HEK293 (cell line): ENCODE data around the gene CRTAC1.

Experiments used
- CTCF ChIA-PET: fragments of 350-600 bp; formaldehyde crosslinking; extraction: SDS; loops from one replicate; lab custom pipeline; 2021; ENCODE audit warnings: antibody characterized with exemption; lab: Yijun Ruan, JAX
- POLR2A ChIA-PET: fragments of 300-600 bp; formaldehyde crosslinking; extraction: SDS; loops from one replicate; lab custom pipeline; 2020; ENCODE audit warnings: antibody characterized with exemption, inconsistent platforms; lab: Yijun Ruan, JAX
- H3K27ac ChIP-seq: fragments of 200-500 bp; sonication (Bioruptor generic); 2 replicates; pipeline ENCODE4 v1.5.1; 2014; ENCODE audit warnings: low read depth, low read length, control low read depth, inconsistent platforms; ENCODE audit errors: extremely low read depth
- H3K36me3 ChIP-seq, 2 experiments: fragments of 200-500 bp in 1 of 2; sonication (Bioruptor generic) in 1 of 2; 1 replicate in 1 of 2; 2 replicates in 1 of 2; pipeline ENCODE4 v1.5.1; 2014 to 2017; ENCODE audit warnings: inconsistent platforms in 2 of 2, low read length in 2 of 2; ENCODE audit not compliant: control insufficient read depth in 2 of 2, insufficient read depth in 1 of 2
- H3K4me1 ChIP-seq: fragments of 200-500 bp; sonication (Bioruptor generic); 2 replicates; pipeline ENCODE4 v1.5.1; 2014; ENCODE audit warnings: mild to moderate bottlenecking, low read length, inconsistent platforms; ENCODE audit not compliant: control insufficient read depth, insufficient read depth
- H3K4me3 ChIP-seq: 2 replicates; pipeline ENCODE4 v1.5.1; 2011; ENCODE audit warnings: low read depth, mild to moderate bottlenecking, control low read depth, low read length, moderate library complexity
- H3K9me3 ChIP-seq: fragments of 200-500 bp; sonication (Bioruptor generic); 2 replicates; pipeline ENCODE4 v1.5.1; 2014; ENCODE audit warnings: low read depth, low read length, inconsistent platforms; ENCODE audit not compliant: control insufficient read depth, insufficient read depth
- MZF1 ChIP-seq: fragments of 450-650 bp; formaldehyde crosslinking; IDR thresholded peaks from 2 replicates; pipeline ENCODE4 v1.5.1; 2017; ENCODE audit warnings: missing biosample characterization, missing genetic modification characterization, borderline replicate concordance
- SALL2 ChIP-seq: fragments of 450-650 bp; formaldehyde crosslinking; IDR thresholded peaks from 2 replicates; pipeline ENCODE4 v1.5.0; 2017; ENCODE audit warnings: missing biosample characterization, mild to moderate bottlenecking, missing genetic modification characterization, borderline replicate concordance
- SCRT1 ChIP-seq: fragments of 450-650 bp; formaldehyde crosslinking; IDR thresholded peaks from 2 replicates; pipeline ENCODE4 v1.5.1; 2016; ENCODE audit warnings: missing biosample characterization, missing genetic modification characterization, borderline replicate concordance
- ZBTB8A ChIP-seq: fragments of 450-650 bp; formaldehyde crosslinking; IDR thresholded peaks from 2 replicates; pipeline ENCODE4 v1.5.1; 2016; ENCODE audit warnings: missing biosample characterization, missing genetic modification characterization
- ZEB2 ChIP-seq: fragments of 450-650 bp; formaldehyde crosslinking; IDR thresholded peaks from 2 replicates; pipeline ENCODE4 v1.5.1; 2016; ENCODE audit warnings: missing biosample characterization, missing genetic modification characterization
- ZNF184 ChIP-seq: fragments of 450-650 bp; IDR thresholded peaks from 2 replicates; pipeline ENCODE4 v1.5.1; 2018; ENCODE audit warnings: missing biosample characterization, mild to moderate bottlenecking, missing genetic modification characterization
- ZNF2 ChIP-seq: fragments of 450-650 bp; formaldehyde crosslinking; IDR thresholded peaks from 2 replicates; pipeline ENCODE4 v1.5.1; 2016; ENCODE audit warnings: missing biosample characterization, missing genetic modification characterization
- ZNF239 ChIP-seq: fragments of 450-650 bp; formaldehyde crosslinking; IDR thresholded peaks from 2 replicates; pipeline ENCODE4 v1.5.1; 2016; ENCODE audit warnings: missing biosample characterization, missing genetic modification characterization
- ZNF341 ChIP-seq: fragments of 450-650 bp; formaldehyde crosslinking; IDR thresholded peaks from 2 replicates; pipeline ENCODE4; 2016; ENCODE audit warnings: low read depth, missing biosample characterization, missing genetic modification characterization
- ZNF404 ChIP-seq: fragments of 450-650 bp; formaldehyde crosslinking; IDR thresholded peaks from 2 replicates; pipeline ENCODE4 v1.5.1; 2017; ENCODE audit warnings: missing biosample characterization, missing genetic modification characterization
- ZNF530 ChIP-seq: fragments of 450-650 bp; formaldehyde crosslinking; IDR thresholded peaks from 2 replicates; pipeline ENCODE4 v1.5.1; 2016; ENCODE audit warnings: low read depth, missing biosample characterization, missing genetic modification characterization
- ZNF561 ChIP-seq: fragments of 450-650 bp; IDR thresholded peaks from 2 replicates; pipeline ENCODE4 v1.5.1; 2018; ENCODE audit warnings: missing biosample characterization, missing genetic modification characterization, borderline replicate concordance
- ZNF776 ChIP-seq: fragments of 450-650 bp; formaldehyde crosslinking; IDR thresholded peaks from 2 replicates; pipeline ENCODE4 v1.5.0; 2017; ENCODE audit warnings: missing biosample characterization, missing genetic modification characterization, borderline replicate concordance
- TF ChIP-seq, protein P1 (sequence below): fragments of 450-650 bp; formaldehyde crosslinking; IDR thresholded peaks from 2 replicates; pipeline ENCODE4 v1.5.1; 2016; ENCODE audit warnings: missing biosample characterization, missing genetic modification characterization

Gene CRTAC1

DNA sequence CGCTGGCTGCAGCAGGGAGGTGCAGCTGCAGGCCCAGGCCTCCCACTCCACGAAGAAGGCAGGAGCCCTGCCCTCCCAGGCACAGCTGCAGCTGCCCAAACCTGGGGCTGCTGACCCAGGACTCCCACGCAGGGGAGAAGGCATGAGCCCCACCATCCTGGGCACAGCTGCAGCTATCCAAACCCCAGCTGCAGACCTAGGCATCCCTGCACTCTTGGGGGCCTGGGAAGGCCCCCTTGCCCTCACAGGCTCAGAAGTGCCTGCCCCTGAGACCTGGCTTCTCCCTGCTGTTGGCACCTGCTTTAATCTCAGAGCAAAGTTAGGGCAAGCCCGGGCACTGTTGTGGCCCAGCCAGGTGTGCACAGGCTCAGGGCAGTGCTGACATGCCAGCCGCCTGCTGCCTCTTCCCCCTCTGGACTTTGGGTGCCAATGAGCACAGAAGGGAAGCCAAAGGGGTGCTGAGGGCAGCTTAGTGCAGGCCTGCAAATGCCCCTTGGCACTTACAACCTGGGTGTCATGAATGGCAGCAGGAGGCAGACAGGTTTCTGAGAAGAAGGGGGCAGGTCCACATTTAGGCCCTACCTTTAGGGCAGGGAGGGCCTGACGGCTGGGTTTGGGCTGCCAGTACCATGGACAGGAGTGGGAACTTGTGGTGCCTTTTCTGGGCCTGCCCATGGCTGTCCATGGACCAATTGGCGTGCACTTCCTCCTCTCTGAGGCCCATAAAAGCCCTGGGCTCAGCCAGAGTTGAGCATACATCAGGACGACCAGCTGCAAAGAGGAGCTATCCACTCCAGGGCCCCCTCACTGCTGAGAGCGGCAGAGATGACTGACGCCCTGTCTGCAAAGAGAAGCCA is 31.1 kb downstream of the CRTAC1 start:
- no peak overlapping the region for H3K4me3 ChIP-seq
- TF ChIP-seq ZNF561 (tag by site-specific recombination): no peak
- TF ChIP-seq, protein P1, sequence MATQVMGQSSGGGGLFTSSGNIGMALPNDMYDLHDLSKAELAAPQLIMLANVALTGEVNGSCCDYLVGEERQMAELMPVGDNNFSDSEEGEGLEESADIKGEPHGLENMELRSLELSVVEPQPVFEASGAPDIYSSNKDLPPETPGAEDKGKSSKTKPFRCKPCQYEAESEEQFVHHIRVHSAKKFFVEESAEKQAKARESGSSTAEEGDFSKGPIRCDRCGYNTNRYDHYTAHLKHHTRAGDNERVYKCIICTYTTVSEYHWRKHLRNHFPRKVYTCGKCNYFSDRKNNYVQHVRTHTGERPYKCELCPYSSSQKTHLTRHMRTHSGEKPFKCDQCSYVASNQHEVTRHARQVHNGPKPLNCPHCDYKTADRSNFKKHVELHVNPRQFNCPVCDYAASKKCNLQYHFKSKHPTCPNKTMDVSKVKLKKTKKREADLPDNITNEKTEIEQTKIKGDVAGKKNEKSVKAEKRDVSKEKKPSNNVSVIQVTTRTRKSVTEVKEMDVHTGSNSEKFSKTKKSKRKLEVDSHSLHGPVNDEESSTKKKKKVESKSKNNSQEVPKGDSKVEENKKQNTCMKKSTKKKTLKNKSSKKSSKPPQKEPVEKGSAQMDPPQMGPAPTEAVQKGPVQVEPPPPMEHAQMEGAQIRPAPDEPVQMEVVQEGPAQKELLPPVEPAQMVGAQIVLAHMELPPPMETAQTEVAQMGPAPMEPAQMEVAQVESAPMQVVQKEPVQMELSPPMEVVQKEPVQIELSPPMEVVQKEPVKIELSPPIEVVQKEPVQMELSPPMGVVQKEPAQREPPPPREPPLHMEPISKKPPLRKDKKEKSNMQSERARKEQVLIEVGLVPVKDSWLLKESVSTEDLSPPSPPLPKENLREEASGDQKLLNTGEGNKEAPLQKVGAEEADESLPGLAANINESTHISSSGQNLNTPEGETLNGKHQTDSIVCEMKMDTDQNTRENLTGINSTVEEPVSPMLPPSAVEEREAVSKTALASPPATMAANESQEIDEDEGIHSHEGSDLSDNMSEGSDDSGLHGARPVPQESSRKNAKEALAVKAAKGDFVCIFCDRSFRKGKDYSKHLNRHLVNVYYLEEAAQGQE (tag by site-specific recombination): peak; percentile 74
- TF ChIP-seq SALL2 (tag by site-specific recombination): no peak
- no peak overlapping the region for H3K27ac ChIP-seq
- H3K36me3 ChIP-seq: no peaks in the 10 kb centered on the region
- no peaks in the 10 kb centered on the region for H3K9me3 ChIP-seq
- no peaks in the 10 kb centered on the region for H3K4me1 ChIP-seq
- ChIA-PET POLR2A (no interaction called here), CTCF (interaction anchor here (1.1 to 1.9 kb wide), 2 partner anchors 29 to 207 kb away, joined by 3 to 5 read pairs; no protein-coding TSS in a partner anchor)

DNA sequence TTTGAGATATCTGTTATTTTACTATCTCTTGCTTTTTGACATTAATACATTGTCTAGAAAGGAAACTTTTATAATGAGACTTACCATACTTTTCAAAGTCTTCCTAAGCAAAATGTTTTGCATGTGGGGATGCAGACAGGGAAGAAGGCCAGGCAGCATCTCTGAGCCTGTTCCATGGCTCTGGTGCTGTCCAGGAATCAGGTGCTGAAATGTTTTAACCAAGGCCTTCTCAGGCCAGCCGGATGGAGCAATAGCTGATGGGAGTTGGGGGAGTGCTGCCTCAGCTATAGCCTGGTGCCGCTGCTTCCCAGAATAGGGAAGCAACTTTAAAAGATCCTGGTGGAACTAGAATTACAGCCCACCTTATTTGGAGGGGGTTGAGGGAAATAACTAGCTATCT is 38.5 kb downstream of the CRTAC1 start:
- Histone ChIP-seq H3K27ac (no peak overlapping the region), H3K36me3 (no peaks in the 10 kb centered on the region), H3K4me3 (no peak overlapping the region), H3K9me3 (no peaks in the 10 kb centered on the region)
- CTCF ChIA-PET: interaction anchor here (1.8 kb wide), 1 partner anchor 36 kb away, joined by 8 read pairs; no protein-coding TSS in a partner anchor
- POLR2A ChIA-PET: no interaction called here
- TF ChIP-seq, protein P1 (tag by site-specific recombination): peak; percentile 96
- no peak for TF ChIP-seq ZNF341 (tag by site-specific recombination)
- TF ChIP-seq, all 188 proteins: peak for 1
- no peaks in the 10 kb centered on the region for H3K4me1 ChIP-seq

DNA sequence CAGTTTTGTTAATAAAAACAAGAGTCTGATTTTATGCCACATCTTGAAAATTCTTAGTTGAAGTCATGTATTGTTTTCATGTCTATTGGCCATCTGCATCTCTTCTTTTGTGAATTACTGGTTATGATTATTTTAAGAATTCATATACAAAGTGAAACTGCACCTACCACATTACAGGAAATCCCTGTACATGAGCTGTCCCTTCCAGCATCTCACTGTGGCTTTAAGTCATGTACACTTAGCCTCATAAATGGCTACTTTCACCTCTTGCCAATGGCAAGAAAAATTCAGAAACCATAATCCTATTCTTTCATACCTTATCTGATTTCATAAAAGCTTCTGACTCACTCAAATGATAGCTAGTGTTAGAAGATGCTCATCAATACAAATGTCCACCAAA is 48.6 kb downstream of the CRTAC1 start:
- H3K4me3 ChIP-seq: no peak overlapping the region
- ChIA-PET CTCF (interaction anchor here (1.4 kb wide), 1 partner anchor 46 kb away, joined by 3 read pairs; no protein-coding TSS in a partner anchor), POLR2A (no interaction called here)
- no peaks in the 10 kb centered on the region for H3K9me3 ChIP-seq
- H3K36me3 ChIP-seq: no peaks in the 10 kb centered on the region
- no peak overlapping the region for H3K27ac ChIP-seq
- TF ChIP-seq ZNF239: no peak
- no peak for TF ChIP-seq SCRT1 (tag by site-specific recombination)
- TF ChIP-seq ZNF404 (tag by site-specific recombination): no peak
- TF ChIP-seq ZBTB8A (tag by site-specific recombination): no peak
- TF ChIP-seq MZF1 (tag by site-specific recombination): no peak
- no peak for TF ChIP-seq ZNF776 (tag by site-specific recombination)
- TF ChIP-seq ZNF184 (tag by site-specific recombination): no peak
- TF ChIP-seq ZNF2 (tag by site-specific recombination): no peak
- no peak for TF ChIP-seq ZNF530 (tag by site-specific recombination)
- no peak for TF ChIP-seq ZEB2 (tag by site-specific recombination)
- TF ChIP-seq ZNF341 (tag by site-specific recombination): no peak
- TF ChIP-seq, all 188 proteins: peak for 0
- H3K4me1 ChIP-seq: no peaks in the 10 kb centered on the region
